WI38 (cell line): ENCODE results near the gene CPT1B.
"Not testable (repeated sequence)": the region's sequence is repeated elsewhere in the genome, so short reads cannot be mapped to it uniquely, and the experiment has no call there.

Experiments used
- H3K4me3 ChIP-seq: 2 replicates; pipeline ENCODE4 v1.5.1; 2011; ENCODE audit warnings: low read depth, mild to moderate bottlenecking, control low read depth, low read length
- CTCF ChIP-seq: IDR thresholded peaks from 2 replicates; pipeline ENCODE4 v1.5.1; 2012; ENCODE audit warnings: low read depth, mild to moderate bottlenecking, control low read depth, low read length

The CPT1B gene

GRCh38 chr22:50523458-50523805 is 54.8 kb downstream of the CPT1B start:
- no peak overlapping the region for H3K4me3 ChIP-seq
- no peak for TF ChIP-seq CTCF

GRCh38 chr22:50522806-50523438 is 55.3 kb downstream of the CPT1B start:
- H3K4me3 ChIP-seq: no peak overlapping the region
- TF ChIP-seq CTCF: no peak

GRCh38 chr22:50522208-50522805 is 55.9 kb downstream of the CPT1B start:
- no peak for TF ChIP-seq CTCF
- no peak overlapping the region for H3K4me3 ChIP-seq

GRCh38 chr22:50521710-50522109 is 56.5 kb downstream of the CPT1B start:
- no peak overlapping the region for H3K4me3 ChIP-seq
- TF ChIP-seq CTCF: no peak

GRCh38 chr22:50520826-50521453 is 57.3 kb downstream of the CPT1B start:
- H3K4me3 ChIP-seq: no peak overlapping the region
- TF ChIP-seq CTCF: no peak

GRCh38 chr22:50520184-50520583 is 58.0 kb downstream of the CPT1B start:
- H3K4me3 ChIP-seq: not testable (repeated sequence)

GRCh38 chr22:50519151-50519550 is 59.1 kb downstream of the CPT1B start:
- no peak for TF ChIP-seq CTCF
- H3K4me3 ChIP-seq: no peak overlapping the region
